ENCODE results near the gene STK35. TPM values are rescaled to one million over a fixed set of nuclear protein-coding genes. Genes with fewer than 3 reads are reported as not detected.

The STK35 gene
- total and polyA plus RNA-seq, 2 of the 13 experiments (the other 11 are each of a cell fraction or from before 2014, with no cell fraction given): 27.4 to 29.8 TPM

- TF ChIP-seq, protein P1, sequence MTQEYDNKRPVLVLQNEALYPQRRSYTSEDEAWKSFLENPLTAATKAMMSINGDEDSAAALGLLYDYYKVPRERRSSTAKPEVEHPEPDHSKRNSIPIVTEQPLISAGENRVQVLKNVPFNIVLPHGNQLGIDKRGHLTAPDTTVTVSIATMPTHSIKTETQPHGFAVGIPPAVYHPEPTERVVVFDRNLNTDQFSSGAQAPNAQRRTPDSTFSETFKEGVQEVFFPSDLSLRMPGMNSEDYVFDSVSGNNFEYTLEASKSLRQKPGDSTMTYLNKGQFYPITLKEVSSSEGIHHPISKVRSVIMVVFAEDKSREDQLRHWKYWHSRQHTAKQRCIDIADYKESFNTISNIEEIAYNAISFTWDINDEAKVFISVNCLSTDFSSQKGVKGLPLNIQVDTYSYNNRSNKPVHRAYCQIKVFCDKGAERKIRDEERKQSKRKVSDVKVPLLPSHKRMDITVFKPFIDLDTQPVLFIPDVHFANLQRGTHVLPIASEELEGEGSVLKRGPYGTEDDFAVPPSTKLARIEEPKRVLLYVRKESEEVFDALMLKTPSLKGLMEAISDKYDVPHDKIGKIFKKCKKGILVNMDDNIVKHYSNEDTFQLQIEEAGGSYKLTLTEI (CRISPR knock-in tag; conservative IDR thresholded peaks at IDR 0.05): no peak
- no peak for TF ChIP-seq ZNF563 (CRISPR knock-in tag; IDR thresholded peaks at IDR 0.05)
- TF ChIP-seq ZNF276 (CRISPR knock-in tag; IDR thresholded peaks at IDR 0.05; ENCODE audit: low read depth): no peak
- TF ChIP-seq FOSL1 (CRISPR knock-in tag; IDR thresholded peaks at IDR 0.05; ENCODE audit: borderline replicate concordance): peak; percentile 20; the same call in 1 of the 2 replicates
- no peak for TF ChIP-seq HIVEP1 (CRISPR knock-in tag; IDR thresholded peaks at IDR 0.05)
- TF ChIP-seq AGO2 (optimal IDR thresholded peaks at IDR 0.05; ENCODE audit: low read depth, low read length): no peak
- TF ChIP-seq SIX4 (CRISPR knock-in tag; IDR thresholded peaks at IDR 0.05): no peak
- no peak for TF ChIP-seq ZNF577 (CRISPR knock-in tag; IDR thresholded peaks at IDR 0.05; ENCODE audit: borderline replicate concordance, low read depth)
- no peak for TF ChIP-seq ATAD3A (CRISPR knock-in tag; IDR thresholded peaks at IDR 0.05)
- TF ChIP-seq, protein P2, sequence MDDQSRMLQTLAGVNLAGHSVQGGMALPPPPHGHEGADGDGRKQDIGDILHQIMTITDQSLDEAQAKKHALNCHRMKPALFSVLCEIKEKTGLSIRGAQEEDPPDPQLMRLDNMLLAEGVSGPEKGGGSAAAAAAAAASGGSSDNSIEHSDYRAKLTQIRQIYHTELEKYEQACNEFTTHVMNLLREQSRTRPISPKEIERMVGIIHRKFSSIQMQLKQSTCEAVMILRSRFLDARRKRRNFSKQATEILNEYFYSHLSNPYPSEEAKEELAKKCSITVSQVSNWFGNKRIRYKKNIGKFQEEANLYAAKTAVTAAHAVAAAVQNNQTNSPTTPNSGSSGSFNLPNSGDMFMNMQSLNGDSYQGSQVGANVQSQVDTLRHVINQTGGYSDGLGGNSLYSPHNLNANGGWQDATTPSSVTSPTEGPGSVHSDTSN (CRISPR knock-in tag; IDR thresholded peaks at IDR 0.05; ENCODE audit: borderline replicate concordance): no peak
- no peak for TF ChIP-seq KLF15 (CRISPR knock-in tag; IDR thresholded peaks at IDR 0.05; ENCODE audit: borderline replicate concordance)
- no peak for TF ChIP-seq ZNF207 (IDR thresholded peaks at IDR 0.05; ENCODE audit: borderline replicate concordance)
- no peak for TF ChIP-seq ZSCAN25 (CRISPR knock-in tag; IDR thresholded peaks at IDR 0.05)
- TF ChIP-seq FOXK1 (CRISPR knock-in tag; IDR thresholded peaks at IDR 0.05; ENCODE audit: borderline replicate concordance, low read depth): peak; percentile 81; the same call in 1 of the 2 replicates
- TF ChIP-seq RAD21 (CRISPR knock-in tag; IDR thresholded peaks at IDR 0.05): peak; percentile 36; the same call in 1 of the 2 replicates
- TF ChIP-seq ZSCAN20 (CRISPR knock-in tag; IDR thresholded peaks at IDR 0.05; ENCODE audit: borderline replicate concordance): no peak
- TF ChIP-seq, protein P3, sequence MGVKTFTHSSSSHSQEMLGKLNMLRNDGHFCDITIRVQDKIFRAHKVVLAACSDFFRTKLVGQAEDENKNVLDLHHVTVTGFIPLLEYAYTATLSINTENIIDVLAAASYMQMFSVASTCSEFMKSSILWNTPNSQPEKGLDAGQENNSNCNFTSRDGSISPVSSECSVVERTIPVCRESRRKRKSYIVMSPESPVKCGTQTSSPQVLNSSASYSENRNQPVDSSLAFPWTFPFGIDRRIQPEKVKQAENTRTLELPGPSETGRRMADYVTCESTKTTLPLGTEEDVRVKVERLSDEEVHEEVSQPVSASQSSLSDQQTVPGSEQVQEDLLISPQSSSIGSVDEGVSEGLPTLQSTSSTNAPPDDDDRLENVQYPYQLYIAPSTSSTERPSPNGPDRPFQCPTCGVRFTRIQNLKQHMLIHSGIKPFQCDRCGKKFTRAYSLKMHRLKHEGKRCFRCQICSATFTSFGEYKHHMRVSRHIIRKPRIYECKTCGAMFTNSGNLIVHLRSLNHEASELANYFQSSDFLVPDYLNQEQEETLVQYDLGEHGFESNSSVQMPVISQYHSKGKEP (CRISPR knock-in tag; IDR thresholded peaks at IDR 0.05): no peak
- no peak for TF ChIP-seq MTF1 (CRISPR knock-in tag; IDR thresholded peaks at IDR 0.05)
- TF ChIP-seq, protein P4, sequence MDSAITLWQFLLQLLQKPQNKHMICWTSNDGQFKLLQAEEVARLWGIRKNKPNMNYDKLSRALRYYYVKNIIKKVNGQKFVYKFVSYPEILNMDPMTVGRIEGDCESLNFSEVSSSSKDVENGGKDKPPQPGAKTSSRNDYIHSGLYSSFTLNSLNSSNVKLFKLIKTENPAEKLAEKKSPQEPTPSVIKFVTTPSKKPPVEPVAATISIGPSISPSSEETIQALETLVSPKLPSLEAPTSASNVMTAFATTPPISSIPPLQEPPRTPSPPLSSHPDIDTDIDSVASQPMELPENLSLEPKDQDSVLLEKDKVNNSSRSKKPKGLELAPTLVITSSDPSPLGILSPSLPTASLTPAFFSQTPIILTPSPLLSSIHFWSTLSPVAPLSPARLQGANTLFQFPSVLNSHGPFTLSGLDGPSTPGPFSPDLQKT (CRISPR knock-in tag; IDR thresholded peaks at IDR 0.05; ENCODE audit: borderline replicate concordance): no peak
- TF ChIP-seq ZNF430 (CRISPR knock-in tag; IDR thresholded peaks at IDR 0.05): no peak
- TF ChIP-seq, protein P5, sequence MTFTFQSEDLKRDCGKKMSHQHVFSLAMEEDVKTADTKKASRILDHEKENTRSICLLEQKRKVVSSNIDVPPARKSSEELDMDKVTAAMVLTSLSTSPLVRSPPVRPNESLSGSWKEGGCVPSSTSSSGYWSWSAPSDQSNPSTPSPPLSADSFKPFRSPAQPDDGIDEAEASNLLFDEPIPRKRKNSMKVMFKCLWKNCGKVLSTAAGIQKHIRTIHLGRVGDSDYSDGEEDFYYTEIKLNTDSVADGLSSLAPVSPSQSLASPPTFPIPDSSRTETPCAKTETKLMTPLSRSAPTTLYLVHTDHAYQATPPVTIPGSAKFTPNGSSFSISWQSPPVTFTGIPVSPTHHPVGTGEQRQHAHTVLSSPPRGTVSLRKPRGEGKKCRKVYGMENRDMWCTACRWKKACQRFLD (CRISPR knock-in tag; IDR thresholded peaks at IDR 0.05; ENCODE audit: borderline replicate concordance): no peak
Observed at GRCh38 chr20:2066461-2067122, 35.0 kb upstream of the STK35 start (continued).

Data from HepG2 (cell line).